ENCODE data around the gene TNC.

DNA sequence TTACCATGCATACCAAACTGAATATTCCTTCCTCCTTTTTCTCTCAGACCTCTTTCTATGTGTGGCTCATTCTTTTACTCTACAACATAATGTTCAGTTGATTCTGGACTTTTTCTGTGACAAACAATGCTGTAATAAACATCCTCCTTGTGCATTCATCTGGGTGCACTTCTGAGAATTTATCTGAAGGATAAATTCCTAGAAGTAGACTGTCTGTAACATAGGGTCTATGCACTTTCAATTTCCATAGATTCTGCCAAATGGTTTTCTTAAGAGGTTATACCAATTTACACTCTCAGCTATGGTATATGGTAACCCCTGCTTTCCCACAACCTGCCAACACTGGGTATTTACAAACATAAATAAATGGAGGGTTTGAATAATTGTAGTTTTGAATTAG, 24.1 kb upstream of the TNC start:
- no peak for TF ChIP-seq POLR2A (IDR thresholded peaks at IDR 0.05; ENCODE audit: low read length)
- no peak for TF ChIP-seq GATA1 (IDR thresholded peaks at IDR 0.05; ENCODE audit: low read depth, low read length)

All from erythroblast (primary cell).